Measurements from ENCODE around the gene SLC2A2.

SLC2A2 gene

DNA sequence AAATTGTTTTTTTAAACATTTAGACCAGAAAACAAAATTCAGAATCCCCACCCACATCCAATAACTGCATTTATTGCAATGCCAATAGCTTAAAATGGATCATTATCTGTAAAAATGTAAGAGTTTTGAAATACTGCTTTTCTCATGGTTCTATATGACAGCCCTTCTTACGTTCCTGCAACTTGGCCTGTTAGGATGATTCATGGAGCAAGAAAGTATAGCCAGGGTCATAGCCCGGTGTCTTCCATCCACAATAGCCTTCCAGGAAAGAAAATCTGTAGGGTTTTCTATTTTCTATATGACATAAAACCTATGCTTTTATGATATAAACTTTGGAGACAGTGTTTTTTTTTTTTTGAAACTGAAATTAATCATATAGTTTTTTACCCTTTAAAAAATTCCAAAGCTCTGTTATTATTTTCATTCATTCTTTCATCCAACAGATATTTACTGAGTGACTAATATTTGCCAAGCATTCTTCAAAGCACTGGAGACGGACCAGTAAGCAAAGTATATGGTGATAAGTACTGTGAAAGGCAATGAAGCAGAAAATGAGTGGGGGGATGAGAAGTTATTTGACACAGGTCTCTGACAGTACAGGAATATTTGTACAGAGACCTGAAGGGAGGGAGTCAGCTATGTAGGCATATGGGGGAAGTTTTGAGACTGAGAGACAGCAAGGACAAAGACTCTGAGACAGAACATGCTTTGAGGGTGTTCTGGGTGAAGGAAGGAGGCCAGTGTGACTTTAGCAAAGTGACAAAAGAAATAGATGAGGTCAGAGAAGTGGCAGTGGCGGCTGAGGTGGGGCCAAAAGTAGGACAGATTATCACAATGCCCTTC is 29.0 kb upstream of the SLC2A2 start:
- H3K4me1 ChIP-seq (ENCODE audit: control insufficient read depth, insufficient read depth, low read length), result peaks cover 10% of the 10 kb centered on the region
- H3K27me3 ChIP-seq (ENCODE audit: control insufficient read depth, insufficient read depth, low read length), result no peaks in the 10 kb centered on the region
- H3K9ac ChIP-seq (ENCODE audit: low read length), result no peak overlapping the region
- no peak overlapping the region for H3K4me3 ChIP-seq (ENCODE audit: low read length)
- no peaks in the 10 kb centered on the region for H3K36me3 ChIP-seq (ENCODE audit: control insufficient read depth, insufficient read depth, low read length)
- H3K9me3 ChIP-seq (ENCODE audit: control insufficient read depth, low read length), result no peaks in the 10 kb centered on the region

DNA sequence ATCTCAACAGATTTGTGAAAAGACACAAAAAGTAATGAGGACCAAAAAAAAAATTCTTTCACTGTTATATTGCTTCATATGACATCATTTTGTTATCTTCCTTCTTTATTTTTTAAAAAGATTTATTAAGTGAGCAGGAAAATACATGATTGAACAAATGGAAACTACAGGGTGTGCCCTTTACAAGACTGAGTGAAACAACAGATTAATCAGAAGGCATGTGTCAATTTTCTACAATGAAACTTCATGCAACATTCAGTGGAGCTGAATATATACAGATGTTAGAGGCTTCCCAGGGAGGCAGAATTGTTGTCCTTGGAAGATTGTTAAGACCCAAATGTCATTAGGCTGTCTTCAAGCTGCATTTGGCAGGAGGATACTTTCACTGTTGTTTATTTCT is 28.4 kb upstream of the SLC2A2 start:
- Histone ChIP-seq H3K9ac (ENCODE audit: low read length) (no peak overlapping the region), H3K9me3 (ENCODE audit: control insufficient read depth, low read length) (no peaks in the 10 kb centered on the region), H3K27me3 (ENCODE audit: control insufficient read depth, insufficient read depth, low read length) (no peaks in the 10 kb centered on the region), H3K4me3 (ENCODE audit: low read length) (no peak overlapping the region), H3K36me3 (ENCODE audit: control insufficient read depth, insufficient read depth, low read length) (no peaks in the 10 kb centered on the region), H3K4me1 (ENCODE audit: control insufficient read depth, insufficient read depth, low read length) (peaks cover 10% of the 10 kb centered on the region)

DNA sequence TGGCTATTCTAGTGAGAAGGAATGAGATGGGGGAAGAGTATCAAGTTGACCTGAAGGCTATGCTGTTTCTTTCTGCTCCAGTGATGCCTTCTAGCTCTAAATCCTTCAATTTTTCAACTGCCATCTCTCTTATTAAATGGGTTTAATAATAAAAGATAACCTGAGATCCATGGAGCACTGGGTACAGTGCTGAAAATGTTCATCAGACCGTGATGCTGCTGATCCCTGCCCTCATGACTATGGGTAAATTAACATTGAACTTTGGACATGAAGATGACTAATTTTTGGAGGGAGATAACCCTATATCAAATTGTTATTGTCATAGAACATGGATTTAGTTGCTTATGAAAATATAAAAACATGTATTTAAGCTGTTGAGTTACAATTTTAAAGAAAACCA is 27.7 kb upstream of the SLC2A2 start:
- H3K27me3 ChIP-seq (ENCODE audit: control insufficient read depth, insufficient read depth, low read length), result no peaks in the 10 kb centered on the region
- H3K4me3 ChIP-seq (ENCODE audit: low read length), result no peak overlapping the region
- no peaks in the 10 kb centered on the region for H3K9me3 ChIP-seq (ENCODE audit: control insufficient read depth, low read length)
- H3K4me1 ChIP-seq (ENCODE audit: control insufficient read depth, insufficient read depth, low read length), result peaks cover 10% of the 10 kb centered on the region
- no peak overlapping the region for H3K9ac ChIP-seq (ENCODE audit: low read length)
- H3K36me3 ChIP-seq (ENCODE audit: control insufficient read depth, insufficient read depth, low read length), result no peaks in the 10 kb centered on the region

DNA sequence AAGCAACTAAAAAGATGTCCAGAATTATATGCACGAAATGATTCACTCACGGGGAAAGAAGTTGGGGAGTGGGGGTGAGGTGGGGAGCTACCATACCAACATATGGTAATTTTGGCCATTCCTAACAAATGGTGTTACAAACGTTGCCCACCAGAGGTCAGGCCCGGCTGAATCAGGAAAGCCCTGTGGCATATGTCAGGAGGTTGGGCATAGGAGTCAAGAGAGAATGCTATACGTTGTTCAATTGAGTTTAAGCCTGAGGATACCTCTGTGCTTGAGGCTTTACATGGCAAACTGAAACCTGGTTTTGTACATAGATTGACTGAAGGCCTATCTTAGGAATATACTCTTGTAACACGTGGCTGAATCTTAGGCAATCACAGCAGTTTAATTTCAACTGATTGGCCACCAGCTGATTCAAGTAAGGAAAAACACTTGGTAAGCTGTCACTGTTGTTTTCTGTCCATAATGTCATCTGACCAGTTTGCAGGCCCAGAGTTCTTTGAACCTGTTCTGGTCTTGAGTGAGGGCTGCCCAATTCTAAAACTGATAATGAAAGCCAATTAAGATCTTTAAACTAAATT is 23.4 kb upstream of the SLC2A2 start:
- Histone ChIP-seq H3K4me3 (ENCODE audit: low read length) (no peak overlapping the region), H3K9ac (ENCODE audit: low read length) (no peak overlapping the region), H3K9me3 (ENCODE audit: control insufficient read depth, low read length) (no peaks in the 10 kb centered on the region), H3K36me3 (ENCODE audit: control insufficient read depth, insufficient read depth, low read length) (no peaks in the 10 kb centered on the region), H3K27me3 (ENCODE audit: control insufficient read depth, insufficient read depth, low read length) (no peaks in the 10 kb centered on the region), H3K4me1 (ENCODE audit: control insufficient read depth, insufficient read depth, low read length) (no peaks in the 10 kb centered on the region)

DNA sequence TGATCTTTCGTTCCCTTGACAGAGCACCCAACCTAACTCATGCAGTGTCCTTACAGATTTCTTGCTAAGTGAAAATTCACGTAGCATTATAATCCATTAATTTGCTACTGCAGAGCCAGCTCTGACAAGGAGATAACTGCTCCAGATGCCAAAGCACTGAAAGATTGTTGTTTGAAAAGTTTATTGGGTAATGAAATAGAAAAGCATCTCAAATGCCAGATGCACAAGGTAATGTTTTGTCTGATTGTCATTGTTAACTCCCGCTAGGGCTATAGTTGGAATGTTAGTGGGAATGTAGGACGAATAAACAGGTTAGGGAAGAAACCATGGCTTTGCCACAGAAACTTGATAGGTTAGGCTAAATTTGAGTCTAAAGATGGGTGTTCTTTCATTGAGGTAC is 20.2 kb upstream of the SLC2A2 start:
- no peaks in the 10 kb centered on the region for H3K9me3 ChIP-seq (ENCODE audit: control insufficient read depth, low read length)
- H3K9ac ChIP-seq (ENCODE audit: low read length), result no peak overlapping the region
- no peaks in the 10 kb centered on the region for H3K27me3 ChIP-seq (ENCODE audit: control insufficient read depth, insufficient read depth, low read length)
- no peak overlapping the region for H3K4me3 ChIP-seq (ENCODE audit: low read length)
- H3K36me3 ChIP-seq (ENCODE audit: control insufficient read depth, insufficient read depth, low read length), result no peaks in the 10 kb centered on the region
- H3K4me1 ChIP-seq (ENCODE audit: control insufficient read depth, insufficient read depth, low read length), result no peaks in the 10 kb centered on the region

DNA sequence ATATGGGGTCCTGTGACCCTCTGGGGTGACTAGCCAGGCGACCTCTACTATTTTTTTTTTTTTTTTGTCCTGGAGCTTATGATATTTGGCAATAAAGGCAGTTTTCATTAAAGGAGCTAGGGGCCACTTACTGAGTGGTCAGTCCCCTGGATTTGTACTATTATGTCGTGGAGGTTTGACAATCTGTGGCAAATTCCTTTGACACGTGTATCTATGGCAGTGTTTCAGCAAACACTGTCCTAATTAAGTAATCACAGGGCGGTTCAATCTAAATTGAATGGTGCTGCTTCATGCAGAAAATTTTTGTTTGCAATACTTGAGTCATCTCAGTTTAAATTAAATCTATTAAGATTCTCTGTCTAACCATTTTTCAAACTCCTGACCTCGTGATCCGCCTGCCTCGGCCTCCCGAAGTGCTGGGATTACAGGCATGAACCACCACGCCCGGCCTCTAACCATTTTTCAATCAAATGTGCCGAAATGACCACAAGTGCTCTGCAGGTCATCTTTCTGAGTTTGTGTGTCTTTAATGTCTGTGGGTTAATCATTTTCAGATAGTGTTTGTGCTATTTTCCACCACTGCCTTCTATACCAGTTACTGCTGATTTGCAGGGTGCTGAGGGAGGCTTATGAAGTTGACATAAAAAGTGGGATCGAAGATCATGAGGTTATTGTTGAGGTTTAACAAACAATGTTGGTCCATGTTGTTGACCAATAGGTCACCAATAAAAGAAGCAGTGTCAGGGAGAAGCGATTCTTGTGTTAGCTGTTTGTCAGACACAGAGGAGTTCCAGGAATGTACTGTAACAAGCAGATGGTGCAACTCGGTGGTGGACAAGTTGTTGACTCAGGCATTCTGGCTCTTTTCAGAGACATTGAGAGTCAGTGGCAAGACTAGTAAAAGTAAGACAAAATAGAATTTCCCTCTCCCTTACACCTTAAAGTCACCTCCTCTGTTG is 18.6 kb upstream of the SLC2A2 start:
- Histone ChIP-seq H3K9ac (ENCODE audit: low read length) (no peak overlapping the region), H3K27me3 (ENCODE audit: control insufficient read depth, insufficient read depth, low read length) (no peaks in the 10 kb centered on the region), H3K36me3 (ENCODE audit: control insufficient read depth, insufficient read depth, low read length) (no peaks in the 10 kb centered on the region), H3K4me3 (ENCODE audit: low read length) (no peak overlapping the region), H3K9me3 (ENCODE audit: control insufficient read depth, low read length) (no peaks in the 10 kb centered on the region), H3K4me1 (ENCODE audit: control insufficient read depth, insufficient read depth, low read length) (no peaks in the 10 kb centered on the region)

DNA sequence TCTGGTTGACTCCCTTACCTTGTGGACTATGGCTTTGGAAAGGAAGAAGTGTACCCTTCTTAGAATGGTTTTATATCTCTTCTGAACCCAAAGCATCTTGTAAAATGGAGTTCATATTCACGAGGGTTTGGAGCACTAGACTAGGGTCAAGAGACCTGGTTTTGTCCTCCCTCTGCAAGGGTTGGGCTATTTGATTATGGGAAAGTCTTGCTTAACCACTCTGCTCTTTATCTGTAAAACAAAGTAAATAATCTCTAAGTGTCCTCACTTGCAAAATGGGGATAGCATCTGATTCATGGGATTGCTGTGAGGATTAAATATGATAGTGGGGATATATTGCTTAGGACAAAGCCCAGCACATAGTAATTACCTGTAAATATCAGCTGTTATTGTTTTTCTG is 17.9 kb upstream of the SLC2A2 start:
- Histone ChIP-seq H3K9me3 (ENCODE audit: control insufficient read depth, low read length) (no peaks in the 10 kb centered on the region), H3K36me3 (ENCODE audit: control insufficient read depth, insufficient read depth, low read length) (no peaks in the 10 kb centered on the region), H3K4me1 (ENCODE audit: control insufficient read depth, insufficient read depth, low read length) (no peaks in the 10 kb centered on the region), H3K4me3 (ENCODE audit: low read length) (no peak overlapping the region), H3K9ac (ENCODE audit: low read length) (no peak overlapping the region), H3K27me3 (ENCODE audit: control insufficient read depth, insufficient read depth, low read length) (no peaks in the 10 kb centered on the region)

DNA sequence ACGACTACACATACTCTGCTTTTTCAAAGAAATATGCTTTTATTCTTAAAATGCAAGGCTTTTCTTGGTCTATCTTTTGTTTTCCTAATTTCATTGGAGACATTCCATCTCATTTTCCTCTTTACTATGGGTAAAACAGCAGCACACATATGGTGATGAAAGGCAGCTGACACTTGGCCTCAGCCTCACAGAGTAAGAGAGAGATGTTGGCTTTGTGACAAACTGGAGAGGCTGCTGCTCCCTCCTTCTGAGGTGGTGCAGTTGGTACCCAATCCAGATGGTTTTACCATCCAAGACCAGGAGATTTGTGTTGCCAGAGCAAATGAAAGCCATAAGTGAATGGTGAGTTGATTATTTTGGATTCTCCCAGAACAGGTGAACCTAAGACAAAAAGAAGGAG is 13.2 kb upstream of the SLC2A2 start:
- H3K27me3 ChIP-seq (ENCODE audit: control insufficient read depth, insufficient read depth, low read length), result no peaks in the 10 kb centered on the region

DNA sequence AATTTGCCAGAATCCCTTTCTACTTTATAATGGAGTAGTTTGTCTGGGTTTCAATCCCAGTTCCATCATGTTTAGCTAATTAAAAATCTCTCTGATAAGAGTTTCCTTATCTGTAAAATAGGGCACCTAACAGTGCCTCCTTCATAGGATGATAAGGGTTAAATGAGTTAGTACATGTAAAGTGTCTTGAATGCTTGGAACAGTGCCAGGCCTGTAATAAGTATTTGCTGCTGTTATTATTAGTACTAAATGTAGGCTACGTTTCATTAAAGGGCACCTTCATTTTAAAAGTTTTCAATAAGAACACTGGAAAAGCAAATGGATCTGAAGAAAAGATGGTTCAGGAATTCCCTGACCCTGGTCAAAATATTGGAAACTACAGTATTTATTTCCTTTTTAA is 11.8 kb upstream of the SLC2A2 start:
- Histone ChIP-seq H3K4me1 (ENCODE audit: control insufficient read depth, insufficient read depth, low read length) (peaks cover 12% of the 10 kb centered on the region), H3K4me3 (ENCODE audit: low read length) (no peak overlapping the region), H3K27me3 (ENCODE audit: control insufficient read depth, insufficient read depth, low read length) (no peaks in the 10 kb centered on the region), H3K36me3 (ENCODE audit: control insufficient read depth, insufficient read depth, low read length) (no peaks in the 10 kb centered on the region), H3K9me3 (ENCODE audit: control insufficient read depth, low read length) (no peaks in the 10 kb centered on the region), H3K9ac (ENCODE audit: low read length) (no peak overlapping the region)

More for the DNA sequence above, 13.2 kb upstream of the SLC2A2 start:
- H3K9me3 ChIP-seq (ENCODE audit: control insufficient read depth, low read length), result no peaks in the 10 kb centered on the region
- no peak overlapping the region for H3K4me3 ChIP-seq (ENCODE audit: low read length)
- peaks cover 12% of the 10 kb centered on the region for H3K4me1 ChIP-seq (ENCODE audit: control insufficient read depth, insufficient read depth, low read length)
- H3K9ac ChIP-seq (ENCODE audit: low read length), result no peak overlapping the region
- no peaks in the 10 kb centered on the region for H3K36me3 ChIP-seq (ENCODE audit: control insufficient read depth, insufficient read depth, low read length)

DNA sequence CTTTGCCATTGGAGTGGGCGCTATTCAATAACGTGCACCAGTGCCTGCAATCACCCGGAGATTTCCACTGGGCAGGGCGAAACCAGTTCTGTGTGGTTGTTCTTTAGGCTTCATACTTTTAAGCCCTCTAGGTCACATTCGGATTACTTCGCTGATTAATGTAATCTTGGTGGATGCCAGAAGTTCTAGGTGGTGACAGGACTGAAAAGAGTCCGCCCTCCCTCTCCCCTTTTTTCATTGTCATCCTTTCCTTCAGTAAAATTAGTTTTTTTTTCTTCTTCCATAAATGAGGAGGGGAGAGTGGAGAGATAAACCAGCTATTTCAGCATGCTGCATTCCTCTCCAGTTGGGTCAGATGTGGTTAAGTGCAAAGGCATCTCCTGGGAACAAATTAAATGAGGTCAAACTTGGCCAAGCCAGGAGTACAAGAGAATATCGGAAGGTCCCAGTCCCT is 2.3 kb upstream of the SLC2A2 start:
- Histone ChIP-seq H3K4me3 (ENCODE audit: low read length) (no peak overlapping the region), H3K9ac (ENCODE audit: low read length) (no peak overlapping the region), H3K9me3 (ENCODE audit: control insufficient read depth, low read length) (no peaks in the 10 kb centered on the region), H3K36me3 (ENCODE audit: control insufficient read depth, insufficient read depth, low read length) (no peaks in the 10 kb centered on the region), H3K27me3 (ENCODE audit: control insufficient read depth, insufficient read depth, low read length) (no peaks in the 10 kb centered on the region), H3K4me1 (ENCODE audit: control insufficient read depth, insufficient read depth, low read length) (peaks cover 5% of the 10 kb centered on the region)

DNA sequence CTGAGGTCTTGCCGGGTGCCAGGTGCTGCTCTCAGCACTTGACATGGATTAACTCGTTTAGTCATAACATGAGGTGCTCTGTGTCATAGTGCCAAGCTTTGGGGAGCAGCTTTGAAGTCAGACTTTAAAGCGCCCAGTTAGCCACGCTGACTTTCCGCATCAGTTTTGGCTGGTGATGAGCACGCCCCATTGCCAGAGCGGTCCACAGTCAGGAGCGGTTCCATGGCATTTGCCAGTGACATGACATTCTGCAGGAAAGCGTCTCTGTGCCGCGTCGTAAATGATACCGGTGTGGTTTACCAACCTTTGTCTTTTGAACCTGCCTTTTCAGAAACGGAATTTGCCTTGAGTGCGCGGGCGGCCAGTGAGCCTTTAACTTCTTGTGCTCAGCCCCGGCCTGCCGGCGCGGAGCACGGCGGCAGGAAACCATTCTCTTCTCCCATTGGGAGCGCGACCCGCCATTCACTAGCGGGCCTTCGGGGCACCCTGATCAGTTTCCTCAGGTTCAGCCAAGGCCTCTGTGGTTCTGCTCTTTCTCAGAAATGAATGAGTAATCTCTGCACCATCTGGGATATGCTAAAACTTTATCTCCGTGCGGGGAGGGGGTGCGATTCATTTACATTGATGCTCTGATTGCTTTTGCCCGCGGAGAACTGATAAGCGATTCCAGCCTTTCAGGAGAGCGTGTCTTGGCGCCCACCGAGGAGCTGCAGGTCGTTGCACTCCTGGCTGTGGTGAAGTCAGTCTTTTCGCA is 1.7 kb upstream of the SLC2A2 start:
- Histone ChIP-seq H3K36me3 (ENCODE audit: control insufficient read depth, insufficient read depth, low read length) (no peaks in the 10 kb centered on the region), H3K9me3 (ENCODE audit: control insufficient read depth, low read length) (no peaks in the 10 kb centered on the region), H3K4me1 (ENCODE audit: control insufficient read depth, insufficient read depth, low read length) (peaks cover 6% of the 10 kb centered on the region), H3K4me3 (ENCODE audit: low read length) (no peak overlapping the region), H3K9ac (ENCODE audit: low read length) (no peak overlapping the region), H3K27me3 (ENCODE audit: control insufficient read depth, insufficient read depth, low read length) (no peaks in the 10 kb centered on the region)

All from mucosa of stomach (tissue), 1 donor.